ENCODE measurements around the gene LTBR. TPM values are rescaled to one million over a fixed set of nuclear protein-coding genes. Genes with fewer than 3 reads are reported as not detected.

Gene LTBR
- polyA plus RNA-seq, 2 of the 4 experiments (the other 2 are of a cell fraction), result 57.3 to 110 TPM

DNA sequence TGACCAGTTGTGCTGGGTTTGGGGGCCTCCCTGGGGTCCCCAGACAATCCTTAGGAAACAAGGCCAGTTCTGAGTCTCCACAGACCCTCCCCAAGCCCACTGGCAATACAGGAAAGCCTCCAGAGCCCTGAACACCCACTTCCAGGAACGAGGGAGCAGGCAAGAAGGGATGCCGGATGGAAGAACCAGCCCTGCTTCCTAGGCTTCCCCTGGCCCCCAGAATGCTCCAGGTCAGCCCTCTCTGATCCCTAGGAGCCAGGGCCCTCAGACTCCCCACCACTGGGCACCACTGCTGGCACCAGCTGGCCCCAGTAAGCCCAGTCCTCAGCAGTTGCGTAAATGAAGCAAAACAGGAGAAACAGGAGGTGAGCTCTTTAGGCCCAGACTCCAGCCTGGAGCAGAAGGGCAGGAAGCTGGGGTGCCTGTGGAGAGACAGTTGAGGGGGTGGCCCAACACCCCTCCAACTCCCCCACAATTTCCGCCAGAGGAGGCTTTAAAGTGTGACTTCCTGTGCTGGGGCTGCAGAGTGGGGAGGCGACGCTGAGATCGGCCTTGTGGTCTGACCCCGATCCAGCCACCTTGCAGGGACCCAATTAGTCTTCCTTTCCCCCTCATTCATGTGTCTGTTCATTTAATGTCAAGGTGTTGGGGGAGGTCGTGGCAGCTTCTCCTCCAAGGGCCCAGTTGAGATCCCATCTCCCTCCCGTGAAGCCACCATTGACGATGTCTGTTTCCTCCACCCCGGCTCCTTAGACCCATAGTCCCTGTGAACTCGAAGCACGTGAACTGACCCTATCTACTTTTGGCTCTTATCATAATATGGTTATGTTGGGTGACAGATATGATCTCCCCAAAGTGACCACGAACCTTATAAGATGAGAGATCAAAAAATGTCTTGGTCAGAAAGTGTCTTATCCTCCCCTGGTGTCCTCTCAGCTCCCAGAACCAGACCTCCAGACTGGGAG, 46.8 kb upstream of the LTBR start (continued):
- TF ChIP-seq RAD21 (conservative IDR thresholded peaks at IDR 0.05 in 1 of 2, IDR thresholded peaks at IDR 0.05 in 1 of 2) (0 out of 5 replicates have a peak, but pooled peaks of 1 of the 2 experiments have one; percentile 9), CBX2 (IDR thresholded peaks at IDR 0.05; ENCODE audit: borderline replicate concordance, low read depth) (no peak), SREBF2 (IDR thresholded peaks at IDR 0.05) (no peak), JUN (IDR thresholded peaks at IDR 0.05) (peak in 1 of 2 experiments; percentile 91; a peak in 4 of 5 replicates), MYC (IDR thresholded peaks at IDR 0.05; ENCODE audit: borderline replicate concordance, low read length) (no peak), FOXS1 (CRISPR knock-in tag; IDR thresholded peaks at IDR 0.05) (peak; percentile 7; the same call in 1 of the 2 replicates), CBX8 (IDR thresholded peaks at IDR 0.05) (no peak), PHF8 (IDR thresholded peaks at IDR 0.05; ENCODE audit: borderline replicate concordance, low read depth) (no peak), EHF (CRISPR knock-in tag; IDR thresholded peaks at IDR 0.05) (peak; percentile 26), ZC3H11A (IDR thresholded peaks at IDR 0.05) (no peak), ZSCAN20 (CRISPR knock-in tag; IDR thresholded peaks at IDR 0.05) (no peak), BHLHE40 (IDR thresholded peaks at IDR 0.05; ENCODE audit: low read depth, low read length) (no peak), EHMT2 (IDR thresholded peaks at IDR 0.05; ENCODE audit: low read depth) (no peak), JUNB (IDR thresholded peaks at IDR 0.05) (no peak), GATA3 (IDR thresholded peaks at IDR 0.05; ENCODE audit: borderline replicate concordance) (peak; percentile 19; the same call in 1 of the 2 replicates), MAZ (IDR thresholded peaks at IDR 0.05; ENCODE audit: borderline replicate concordance, low read depth, low read length) (no peak), NPAS2 (CRISPR knock-in tag; IDR thresholded peaks at IDR 0.05; ENCODE audit: borderline replicate concordance) (no peak), CHD4 (IDR thresholded peaks at IDR 0.05; ENCODE audit: borderline replicate concordance) (no peak), FOSL2 (IDR thresholded peaks at IDR 0.05) (no peak), FOSL2 (CRISPR knock-in tag; IDR thresholded peaks at IDR 0.05) (no peak), HOXA7 (CRISPR knock-in tag; IDR thresholded peaks at IDR 0.05) (peak; percentile 54; the same call in 1 of the 2 replicates)
- TF ChIP-seq, protein P1, sequence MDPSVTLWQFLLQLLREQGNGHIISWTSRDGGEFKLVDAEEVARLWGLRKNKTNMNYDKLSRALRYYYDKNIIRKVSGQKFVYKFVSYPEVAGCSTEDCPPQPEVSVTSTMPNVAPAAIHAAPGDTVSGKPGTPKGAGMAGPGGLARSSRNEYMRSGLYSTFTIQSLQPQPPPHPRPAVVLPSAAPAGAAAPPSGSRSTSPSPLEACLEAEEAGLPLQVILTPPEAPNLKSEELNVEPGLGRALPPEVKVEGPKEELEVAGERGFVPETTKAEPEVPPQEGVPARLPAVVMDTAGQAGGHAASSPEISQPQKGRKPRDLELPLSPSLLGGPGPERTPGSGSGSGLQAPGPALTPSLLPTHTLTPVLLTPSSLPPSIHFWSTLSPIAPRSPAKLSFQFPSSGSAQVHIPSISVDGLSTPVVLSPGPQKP (IDR thresholded peaks at IDR 0.05; ENCODE audit: low read depth, low read length), result no peak
- TF ChIP-seq, protein P2, sequence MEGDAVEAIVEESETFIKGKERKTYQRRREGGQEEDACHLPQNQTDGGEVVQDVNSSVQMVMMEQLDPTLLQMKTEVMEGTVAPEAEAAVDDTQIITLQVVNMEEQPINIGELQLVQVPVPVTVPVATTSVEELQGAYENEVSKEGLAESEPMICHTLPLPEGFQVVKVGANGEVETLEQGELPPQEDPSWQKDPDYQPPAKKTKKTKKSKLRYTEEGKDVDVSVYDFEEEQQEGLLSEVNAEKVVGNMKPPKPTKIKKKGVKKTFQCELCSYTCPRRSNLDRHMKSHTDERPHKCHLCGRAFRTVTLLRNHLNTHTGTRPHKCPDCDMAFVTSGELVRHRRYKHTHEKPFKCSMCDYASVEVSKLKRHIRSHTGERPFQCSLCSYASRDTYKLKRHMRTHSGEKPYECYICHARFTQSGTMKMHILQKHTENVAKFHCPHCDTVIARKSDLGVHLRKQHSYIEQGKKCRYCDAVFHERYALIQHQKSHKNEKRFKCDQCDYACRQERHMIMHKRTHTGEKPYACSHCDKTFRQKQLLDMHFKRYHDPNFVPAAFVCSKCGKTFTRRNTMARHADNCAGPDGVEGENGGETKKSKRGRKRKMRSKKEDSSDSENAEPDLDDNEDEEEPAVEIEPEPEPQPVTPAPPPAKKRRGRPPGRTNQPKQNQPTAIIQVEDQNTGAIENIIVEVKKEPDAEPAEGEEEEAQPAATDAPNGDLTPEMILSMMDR (IDR thresholded peaks at IDR 0.05), result no peak
- TF ChIP-seq, protein P3, sequence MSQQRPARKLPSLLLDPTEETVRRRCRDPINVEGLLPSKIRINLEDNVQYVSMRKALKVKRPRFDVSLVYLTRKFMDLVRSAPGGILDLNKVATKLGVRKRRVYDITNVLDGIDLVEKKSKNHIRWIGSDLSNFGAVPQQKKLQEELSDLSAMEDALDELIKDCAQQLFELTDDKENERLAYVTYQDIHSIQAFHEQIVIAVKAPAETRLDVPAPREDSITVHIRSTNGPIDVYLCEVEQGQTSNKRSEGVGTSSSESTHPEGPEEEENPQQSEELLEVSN (IDR thresholded peaks at IDR 0.05; ENCODE audit: borderline replicate concordance, low read depth), result peak; percentile 78; the same call in 1 of the 2 replicates
- TF ChIP-seq, protein P4, sequence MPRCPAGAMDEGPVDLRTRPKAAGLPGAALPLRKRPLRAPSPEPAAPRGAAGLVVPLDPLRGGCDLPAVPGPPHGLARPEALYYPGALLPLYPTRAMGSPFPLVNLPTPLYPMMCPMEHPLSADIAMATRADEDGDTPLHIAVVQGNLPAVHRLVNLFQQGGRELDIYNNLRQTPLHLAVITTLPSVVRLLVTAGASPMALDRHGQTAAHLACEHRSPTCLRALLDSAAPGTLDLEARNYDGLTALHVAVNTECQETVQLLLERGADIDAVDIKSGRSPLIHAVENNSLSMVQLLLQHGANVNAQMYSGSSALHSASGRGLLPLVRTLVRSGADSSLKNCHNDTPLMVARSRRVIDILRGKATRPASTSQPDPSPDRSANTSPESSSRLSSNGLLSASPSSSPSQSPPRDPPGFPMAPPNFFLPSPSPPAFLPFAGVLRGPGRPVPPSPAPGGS (IDR thresholded peaks at IDR 0.05), result no peak
- TF ChIP-seq, protein P5, sequence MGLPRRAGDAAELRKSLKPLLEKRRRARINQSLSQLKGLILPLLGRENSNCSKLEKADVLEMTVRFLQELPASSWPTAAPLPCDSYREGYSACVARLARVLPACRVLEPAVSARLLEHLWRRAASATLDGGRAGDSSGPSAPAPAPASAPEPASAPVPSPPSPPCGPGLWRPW (IDR thresholded peaks at IDR 0.05), result no peak

All from A549 (cell line).